ENCODE data around the gene KLHL26.

Gene KLHL26

DNA sequence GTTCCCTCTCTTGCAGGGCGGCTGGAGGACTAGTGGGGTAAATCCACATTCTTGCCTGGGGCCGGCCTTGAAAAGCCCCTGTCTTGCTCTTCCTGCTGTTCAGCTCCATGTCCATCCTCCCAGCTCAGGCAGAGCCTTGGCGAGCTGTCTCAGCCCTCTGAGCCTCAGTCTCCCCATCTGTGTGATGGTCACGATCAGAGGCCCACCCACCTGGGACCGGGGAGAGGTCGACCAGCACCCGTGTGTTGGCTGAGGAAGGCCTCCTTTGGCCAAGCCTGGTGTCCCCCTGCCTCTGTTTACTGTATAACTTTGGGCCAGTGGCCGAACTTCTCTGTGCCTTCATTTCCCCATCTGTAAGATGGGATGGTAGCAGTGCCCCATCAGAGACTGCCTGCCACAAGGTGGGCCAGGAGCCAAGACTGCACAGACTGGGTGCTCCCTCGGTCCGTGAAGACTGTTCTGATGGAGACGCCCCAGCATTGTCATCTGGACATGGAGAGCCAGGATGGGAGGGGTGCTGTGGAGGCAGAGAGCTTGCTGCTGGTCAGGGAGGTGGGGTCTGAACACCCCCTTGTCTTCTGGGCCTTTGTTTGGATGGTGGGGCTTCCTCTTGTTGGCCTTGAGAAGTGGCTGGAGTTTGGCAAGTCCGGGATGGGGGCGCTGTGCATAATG is 18.5 kb downstream of the KLHL26 start:
- no peak overlapping the region for H3K27ac ChIP-seq
- TF ChIP-seq CTCF (conservative IDR thresholded peaks at IDR 0.05) = no peak

GRCh38 chr19:18656337-18657086 is 19.7 kb downstream of the KLHL26 start:
- no peak for TF ChIP-seq CTCF (conservative IDR thresholded peaks at IDR 0.05)
- no peak overlapping the region for H3K27ac ChIP-seq

- H3K27ac ChIP-seq = no peak overlapping the region
Observed at GRCh38 chr19:18657590-18658365, 20.9 kb downstream of the KLHL26 start.

GRCh38 chr19:18658366-18658855 is 21.6 kb downstream of the KLHL26 start:
- TF ChIP-seq CTCF (conservative IDR thresholded peaks at IDR 0.05) = no peak

More at GRCh38 chr19:18657590-18658365, 20.9 kb downstream of the KLHL26 start:
- TF ChIP-seq CTCF (conservative IDR thresholded peaks at IDR 0.05) = no peak

DNA sequence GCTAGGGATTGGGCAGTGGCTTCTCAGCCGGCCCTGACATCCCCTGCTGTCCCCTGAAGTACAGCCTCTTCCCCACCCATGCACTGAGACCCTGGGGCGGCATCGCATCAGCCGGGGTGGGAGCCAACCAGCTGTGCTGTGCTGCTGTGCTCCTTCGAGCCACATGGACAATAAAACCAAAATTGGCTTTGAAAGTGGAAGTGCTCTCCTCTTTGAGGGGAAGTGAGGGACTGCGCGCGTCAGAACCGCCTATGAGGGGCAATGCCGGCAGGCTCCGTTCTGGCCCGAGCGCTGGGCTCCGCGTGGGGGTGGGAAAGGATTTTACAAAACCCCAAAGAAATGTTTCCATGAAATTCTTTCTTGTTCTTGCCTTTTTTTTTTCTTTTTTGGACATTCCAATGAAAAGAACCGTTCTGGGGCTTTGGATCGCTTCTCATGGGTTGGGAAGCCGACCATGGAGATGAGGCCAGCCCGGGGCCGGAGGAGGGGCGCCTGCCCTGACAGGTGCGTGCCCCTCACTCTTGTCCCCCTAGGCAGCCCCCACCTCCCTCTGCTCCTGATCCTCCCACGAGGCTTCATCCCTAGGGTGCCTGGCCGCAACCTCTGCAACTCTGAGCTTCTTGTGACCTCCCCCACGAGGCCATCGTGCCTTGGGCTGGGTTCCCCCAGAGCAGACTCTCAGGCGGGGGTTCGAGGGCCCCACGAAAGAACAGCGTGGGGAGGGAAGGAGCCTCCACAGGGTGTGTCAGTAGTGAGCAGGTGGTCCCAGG is 22.6 kb downstream of the KLHL26 start:
- no peak for TF ChIP-seq CTCF (conservative IDR thresholded peaks at IDR 0.05)
- H3K27ac ChIP-seq = no peak overlapping the region

More at GRCh38 chr19:18658366-18658855, 21.6 kb downstream of the KLHL26 start:
- no peak overlapping the region for H3K27ac ChIP-seq

- TF ChIP-seq CTCF (conservative IDR thresholded peaks at IDR 0.05) = no peak
- H3K27ac ChIP-seq = no peak overlapping the region
Observed at GRCh38 chr19:18660051-18660910, 23.5 kb downstream of the KLHL26 start.
